K562 (cell line): ENCODE measurements around the gene ZFAND2B. TPM values are rescaled to one million over a fixed set of nuclear protein-coding genes. Genes with fewer than 3 reads are reported as not detected.

Experiments used
- ATF3 ChIP-seq, 2 experiments: fragments of 450-650 bp in 1 of 2; sonication (generic) in 1 of 2; formaldehyde crosslinking in 1 of 2; IDR thresholded peaks in 1 of 2; conservative IDR thresholded peaks in 1 of 2; 2 replicates each; pipeline versions ENCODE4 v1.6.1 to v1.8.1; 2016 to 2023; ENCODE audit warnings: mild to moderate bottlenecking in 2 of 2, moderate library complexity in 2 of 2, inconsistent platforms in 1 of 2, missing genetic modification reagents in 1 of 2
- CEBPB ChIP-seq: fragments of 450-650 bp; IDR thresholded peaks from 2 replicates; pipeline ENCODE4 v1.6.1; 2016; ENCODE audit warnings: missing genetic modification characterization, missing compliant biosample characterization
- CHD4 ChIP-seq: fragments of 200-600 bp; sonication (generic); IDR thresholded peaks from 3 replicates; pipeline ENCODE4 v1.6.1; 2012; ENCODE audit warnings: low read depth, mild to moderate bottlenecking, mixed read lengths, low read length, inconsistent platforms; ENCODE audit not compliant: insufficient read depth, insufficient replicate concordance, poor library complexity, severe bottlenecking
- CTCF ChIP-seq, 3 experiments: IDR thresholded peaks in 2 of 3; conservative IDR thresholded peaks in 1 of 3; 2 replicates each; pipeline ENCODE4 v1.5.1; 2011 to 2012; ENCODE audit warnings: low read length in 3 of 3, mild to moderate bottlenecking in 3 of 3, control low read depth in 2 of 3, improper control_type of control experiment in 1 of 3, inconsistent platforms in 1 of 3, low read depth in 1 of 3, mixed read lengths in 1 of 3, moderate library complexity in 1 of 3; ENCODE audit not compliant: insufficient read depth in 2 of 3
- CXXC5 ChIP-seq: fragments of 250-450 bp; sonication (Bioruptor Pico); IDR thresholded peaks from 2 replicates; pipeline ENCODE4 v1.8.0; 2022; ENCODE audit warnings: inconsistent platforms, mild to moderate bottlenecking, moderate library complexity
- DNMT1 ChIP-seq: fragments of 450-650 bp; IDR thresholded peaks from 2 replicates; pipeline ENCODE4 v1.6.1; 2016; ENCODE audit warnings: antibody characterized with exemption, mild to moderate bottlenecking
- ELF2 ChIP-seq: fragments of 250-450 bp; sonication (Bioruptor Pico); IDR thresholded peaks from 2 replicates; pipeline ENCODE4 v1.5.0; 2021; ENCODE audit warnings: mild to moderate bottlenecking
- KLF1 ChIP-seq: fragments of 450-650 bp; IDR thresholded peaks from 2 replicates; pipeline ENCODE4 v1.6.1; 2016; ENCODE audit warnings: missing genetic modification characterization, missing compliant biosample characterization
- KLF16 ChIP-seq: IDR thresholded peaks from 2 replicates; pipeline ENCODE4 v1.6.1; 2016; ENCODE audit warnings: antibody characterized with exemption
- LEF1 ChIP-seq: fragments of 450-650 bp; IDR thresholded peaks from 2 replicates; pipeline ENCODE4 v1.6.1; 2016; ENCODE audit warnings: mild to moderate bottlenecking
- MAFF ChIP-seq: IDR thresholded peaks from 2 replicates; pipeline ENCODE4 v1.6.1; 2012; ENCODE audit warnings: low read length, improper control_type of control experiment
- MXI1 ChIP-seq: IDR thresholded peaks from 2 replicates; pipeline ENCODE4 v1.6.1; 2011; ENCODE audit warnings: low read depth, mild to moderate bottlenecking, improper control_type of control experiment, low read length
- PBX2 ChIP-seq, 2 experiments: IDR thresholded peaks in 1 of 2; conservative IDR thresholded peaks in 1 of 2; 2 replicates each; pipeline ENCODE4 v1.6.1; 2016; ENCODE audit warnings: low read depth in 2 of 2, mild to moderate bottlenecking in 1 of 2, missing compliant biosample characterization in 1 of 2, missing genetic modification characterization in 1 of 2, moderate library complexity in 1 of 2
- PRMT5 ChIP-seq: sonication (generic); formaldehyde crosslinking; IDR thresholded peaks from 2 replicates; pipeline ENCODE4 v1.5.0; 2020; ENCODE audit warnings: missing genetic modification reagents
- RAD21 ChIP-seq, 2 experiments: fragments of 250-450 bp in 1 of 2; fragments of 450-650 bp in 1 of 2; sonication (Bioruptor Pico) in 1 of 2; formaldehyde crosslinking in 1 of 2; IDR thresholded peaks in 1 of 2; conservative IDR thresholded peaks in 1 of 2; 2 replicates each; pipeline versions ENCODE4 v1.4.0 to v1.8.0; 2020 to 2022; ENCODE audit warnings: mild to moderate bottlenecking in 2 of 2, moderate library complexity in 1 of 2
- SMARCE1 ChIP-seq: fragments of 450-650 bp; IDR thresholded peaks from 2 replicates; pipeline ENCODE4 v1.7.1; 2016; ENCODE audit warnings: mild to moderate bottlenecking
- SP2 ChIP-seq: IDR thresholded peaks from 2 replicates; pipeline ENCODE4 v1.6.1; 2011; ENCODE audit warnings: mild to moderate bottlenecking, low read depth, low read length, moderate library complexity; ENCODE audit not compliant: poor library complexity, severe bottlenecking; ENCODE audit errors: extremely low read depth
- TFAP4 ChIP-seq: sonication (generic); formaldehyde crosslinking; IDR thresholded peaks from 2 replicates; pipeline ENCODE4 v1.8.0; 2022; ENCODE audit warnings: missing genetic modification reagents, mild to moderate bottlenecking, moderate library complexity, borderline replicate concordance
- ZC3H8 ChIP-seq: fragments of 450-650 bp; IDR thresholded peaks from 2 replicates; pipeline ENCODE4 v1.6.1; 2017
- ZFX ChIP-seq: sonication (generic); formaldehyde crosslinking; IDR thresholded peaks from 2 replicates; pipeline ENCODE4 v1.8.0; 2022; ENCODE audit warnings: mild to moderate bottlenecking, missing genetic modification reagents, moderate library complexity
- polyA plus RNA-seq, 8 experiments: library from polyadenylated mRNA; depleted of rRNA in 4 of 8; stranded (reverse) in 5 of 8; unstranded in 3 of 8; fragments of >200 nt; fragmentation: Nextera tagmentation in 2 of 8; fragmentation: Illumina TruSeq in 1 of 8; extraction: Ambion mirVana in 2 of 8; extraction: Trizol in 1 of 8; gene quantifications; 2 replicates each; pipeline versions ENCODE4 v1.2.1 to v1.2.3, GENCODE V29; 2011 to 2014; ENCODE audit warnings: inconsistent platforms in 1 of 8, missing spikeins in 1 of 8
- total RNA-seq, 7 experiments: library from RNA; depleted of rRNA in 6 of 7; stranded (reverse); fragments of >200 nt in 6 of 7; fragmentation: Illumina TruSeq in 2 of 7; extraction: Trizol in 2 of 7; gene quantifications; 2 replicates each; pipeline versions ENCODE4 v1.2.1 to v1.2.3, GENCODE V29; 2011 to 2021; ENCODE audit warnings: low replicate concordance in 1 of 7

The ZFAND2B gene
- total and polyA plus RNA-seq, 9 of the 15 experiments (the other 6 are each of a cell fraction or from before 2014, with no cell fraction given) = 9.9 to 33.3 (median 26.1) TPM

- TF ChIP-seq CTCF (IDR thresholded peaks at IDR 0.05 in 2 of 3, conservative IDR thresholded peaks at IDR 0.05 in 1 of 3; ENCODE audit: insufficient read depth in 2 of 3, low read depth in 1 of 3, low read length in 3 of 3) (0 out of 6 replicates have a peak, but pooled peaks of 1 of the 3 experiments have one; percentile 2), SMARCE1 (no peak), CXXC5 (CRISPR knock-in tag) (peak; percentile 61), ZFX (peak; percentile 94), RAD21 (CRISPR knock-in tag; conservative IDR thresholded peaks at IDR 0.05 in 1 of 2, IDR thresholded peaks at IDR 0.05 in 1 of 2) (no peak), TFAP4 (peak; percentile 82; the same call in 1 of the 2 replicates), MXI1 (no peak), KLF16 (peak; percentile 83), SP2 (no peak), PRMT5 (CRISPR knock-in tag) (no peak), PBX2 (CRISPR knock-in tag; IDR thresholded peaks at IDR 0.05; ENCODE audit: low read depth) (no peak), PBX2 (tag; conservative IDR thresholded peaks at IDR 0.05; ENCODE audit: low read depth) (no peak), CEBPB (tag) (no peak), KLF1 (tag) (peak; percentile 89), ATF3 (IDR thresholded peaks at IDR 0.05) (peak; percentile 69), ATF3 (CRISPR knock-in tag; conservative IDR thresholded peaks at IDR 0.05) (no peak), LEF1 (0 out of 2 replicates have a peak, but pooled peaks have one; percentile 24), DNMT1 (no peak), CHD4 (no peak), MAFF (no peak), ELF2 (CRISPR knock-in tag) (peak; percentile 50; the same call in 1 of the 2 replicates), ZC3H8 (no peak)
These were observed 38.7 kb downstream of the ZFAND2B start, which contains the start of the genes GLB1L and STK16 (continued) for GRCh38 chr2:219245148-219245898.
